ENCODE results near the gene LHB. TPM values are rescaled to one million over a fixed set of nuclear protein-coding genes. Genes with fewer than 3 reads are reported as not detected.

The LHB gene
- total RNA-seq, 3 donors from 2014 or later, result not detected

DNA sequence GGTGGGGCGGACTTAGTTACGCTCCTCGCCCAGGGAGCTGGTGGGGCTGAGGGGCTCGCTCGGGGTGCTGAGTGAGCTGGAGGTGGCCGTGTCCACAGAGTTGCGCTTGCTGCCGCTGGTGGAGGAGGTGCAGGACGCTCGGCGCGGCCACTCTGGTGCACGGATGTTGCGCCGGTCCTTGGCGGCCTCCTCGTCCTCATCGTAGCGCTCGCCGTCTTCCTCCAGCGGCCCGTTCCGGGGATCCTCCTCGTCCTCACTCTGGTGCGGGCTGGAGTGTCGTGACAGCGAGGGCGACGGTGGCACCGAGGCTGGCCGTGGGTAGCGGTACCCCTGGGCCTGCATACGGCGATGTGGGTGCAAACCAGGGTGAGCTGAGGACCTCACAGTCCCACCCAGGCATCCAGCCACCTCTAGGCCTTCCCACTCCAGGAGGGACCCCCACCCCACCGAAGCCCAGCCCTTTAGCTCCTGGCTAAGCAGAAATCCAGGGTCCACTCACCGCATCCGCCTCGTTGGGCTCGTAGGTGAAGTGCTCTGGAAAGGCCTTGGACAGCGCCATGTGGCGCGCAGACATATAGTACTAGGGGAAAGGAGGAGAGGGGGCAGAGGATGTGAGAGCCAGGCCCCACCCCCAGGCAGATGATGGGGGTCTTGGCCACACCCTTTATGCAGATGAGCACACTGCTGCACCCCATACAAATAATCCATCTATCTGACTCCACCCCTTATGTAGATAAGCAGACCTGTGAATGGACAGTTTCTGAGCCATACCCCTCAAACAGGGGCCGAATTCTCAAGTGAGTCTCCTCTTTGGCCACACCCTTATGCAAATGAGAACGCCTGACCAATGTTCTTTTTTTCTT lies 47.4 kb downstream of the LHB start:
- no peak for TF ChIP-seq POLR2A (IDR thresholded peaks at IDR 0.05)
- TF ChIP-seq CTCF (IDR thresholded peaks at IDR 0.05), result no peak
- no peak for TF ChIP-seq POLR2AphosphoS5 (IDR thresholded peaks at IDR 0.05)
- Histone ChIP-seq H3K27ac (no peak overlapping the region), H3K36me3 (no peaks in the 10 kb centered on the region), H3K9me3 (no peaks in the 10 kb centered on the region), H3K27me3 (no peaks in the 10 kb centered on the region), H3K4me1 (peaks cover 0 to 14% of the 10 kb centered on the region in 2 donors), H3K4me3 (no peak overlapping the region)
- no peak for DNase-seq (ENCODE audit: low spot score in 2 of 2)
- intact Hi-C loops (cut with DNase I; ENCODE audit: low total_unique reads), result no loop called here

DNA sequence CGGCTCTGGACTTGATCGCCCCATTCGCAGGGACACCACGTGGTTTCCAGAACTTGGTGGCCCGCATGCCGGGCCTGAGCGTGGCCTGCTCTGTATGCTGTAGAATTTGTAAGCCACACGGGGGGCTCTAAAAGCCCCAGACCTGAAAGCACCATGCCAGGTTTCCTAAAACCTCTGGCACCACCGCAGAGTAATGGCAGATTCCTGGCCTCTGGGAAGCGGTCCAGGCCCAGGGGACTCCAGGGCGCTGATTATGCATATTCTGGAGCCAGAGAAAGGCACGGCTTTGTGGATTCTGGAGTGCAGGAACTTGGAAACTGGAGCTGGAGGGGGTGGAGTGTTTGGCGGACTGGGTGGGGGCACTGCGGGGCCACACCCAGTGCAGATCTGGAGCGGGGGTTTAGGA lies 48.1 kb downstream of the LHB start:
- no peak for DNase-seq (ENCODE audit: low spot score in 2 of 2)
- no peak overlapping the region for H3K27ac ChIP-seq
- no peaks in the 10 kb centered on the region for H3K36me3 ChIP-seq
- peaks cover 0 to 14% of the 10 kb centered on the region in 2 donors for H3K4me1 ChIP-seq
- no peak for TF ChIP-seq POLR2A (IDR thresholded peaks at IDR 0.05)
- no peak for TF ChIP-seq CTCF (IDR thresholded peaks at IDR 0.05)
- no peak for TF ChIP-seq POLR2AphosphoS5 (IDR thresholded peaks at IDR 0.05)
- H3K9me3 ChIP-seq, result no peaks in the 10 kb centered on the region
- H3K4me3 ChIP-seq, result no peak overlapping the region
- H3K27me3 ChIP-seq, result no peaks in the 10 kb centered on the region
- intact Hi-C loops (cut with DNase I; ENCODE audit: low total_unique reads), result no loop called here

DNA sequence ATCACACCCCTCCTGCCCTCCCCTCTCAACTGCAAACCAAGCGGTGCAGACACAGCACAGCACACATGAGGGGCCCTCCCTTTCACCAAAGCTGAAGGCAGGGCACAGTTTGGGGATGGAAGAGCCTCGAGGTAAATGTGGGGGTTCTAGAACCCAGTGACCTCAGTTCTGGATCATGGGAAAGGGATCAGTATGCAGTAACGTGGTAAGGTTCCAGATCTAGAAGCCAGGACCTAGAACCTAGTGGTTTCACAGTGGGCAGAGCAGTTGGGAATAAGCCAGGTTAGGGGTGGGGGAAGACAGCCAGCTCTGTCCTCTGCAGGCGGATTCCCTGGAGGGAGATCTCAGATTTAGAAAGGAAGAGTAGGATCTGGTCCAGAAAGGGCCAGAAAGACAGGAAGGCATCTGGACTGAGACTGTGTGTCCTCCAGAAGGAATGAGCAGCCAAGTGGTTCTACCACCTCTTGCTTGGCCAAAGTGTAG lies 48.7 kb downstream of the LHB start:
- no peak for DNase-seq (ENCODE audit: low spot score in 2 of 2)
- TF ChIP-seq POLR2AphosphoS5 (IDR thresholded peaks at IDR 0.05) (peak in 1 of 3 donors; percentile 33), CTCF (IDR thresholded peaks at IDR 0.05) (no peak), POLR2A (IDR thresholded peaks at IDR 0.05) (no peak)
- peak overlapping the region; percentile 22 to 62 for H3K27ac ChIP-seq
- intact Hi-C loops (cut with DNase I; ENCODE audit: low total_unique reads), result no loop called here
- no peaks in the 10 kb centered on the region for H3K27me3 ChIP-seq
- H3K4me3 ChIP-seq, result no peak overlapping the region
- no peaks in the 10 kb centered on the region for H3K9me3 ChIP-seq
- H3K4me1 ChIP-seq, result peaks cover 0 to 14% of the 10 kb centered on the region in 2 donors
- H3K36me3 ChIP-seq, result no peaks in the 10 kb centered on the region

DNA sequence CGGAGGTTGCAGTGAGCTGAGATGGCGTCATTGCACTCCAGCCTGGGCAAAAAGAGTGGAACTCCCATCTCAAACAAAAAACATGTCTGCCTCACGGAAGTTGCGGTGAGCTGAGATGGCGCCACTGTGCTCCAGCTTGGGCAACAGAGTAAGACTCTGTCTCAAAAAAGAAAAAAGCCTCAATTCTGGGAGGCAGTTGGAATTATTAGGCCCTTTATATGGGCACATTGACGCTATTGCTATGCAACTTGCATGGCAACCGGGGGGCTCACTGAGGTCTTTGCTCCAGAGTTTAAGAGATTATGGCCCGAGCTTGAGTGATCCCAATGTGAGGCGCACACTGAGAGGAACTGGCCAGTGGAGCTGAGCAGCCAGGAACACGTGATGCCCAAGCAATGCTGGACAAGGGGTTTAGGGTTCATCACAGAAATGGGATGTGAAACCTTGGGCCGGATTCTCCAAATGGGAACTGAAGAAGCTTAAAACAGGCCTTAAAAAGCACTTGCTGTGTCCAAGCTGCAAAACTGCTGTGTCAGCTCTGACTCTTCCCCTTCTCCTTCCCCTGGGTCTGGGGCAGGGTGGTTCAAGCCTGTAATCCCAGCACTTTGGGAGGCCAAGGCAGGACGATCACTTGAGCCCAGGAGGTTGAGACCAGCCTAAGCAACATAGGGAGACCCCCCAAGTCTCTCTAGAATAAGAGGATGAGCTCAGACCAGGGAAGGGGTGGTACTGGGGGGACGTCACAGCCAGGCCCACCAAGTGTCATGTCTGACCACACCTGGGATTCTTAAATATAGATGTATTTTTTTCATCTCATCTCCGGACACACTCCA lies 49.3 kb downstream of the LHB start:
- H3K27me3 ChIP-seq, result no peaks in the 10 kb centered on the region
- peak overlapping the region; percentile 81 to 92 (median 88) for H3K4me3 ChIP-seq
- no peaks in the 10 kb centered on the region for H3K36me3 ChIP-seq
- intact Hi-C loops (cut with DNase I; ENCODE audit: low total_unique reads), result no loop called here
- peaks cover 0 to 14% of the 10 kb centered on the region in 2 donors for H3K4me1 ChIP-seq
- no peak for DNase-seq (ENCODE audit: low spot score in 2 of 2)
- peak overlapping the region; percentile 92 to 93 for H3K27ac ChIP-seq
- TF ChIP-seq CTCF (IDR thresholded peaks at IDR 0.05) (no peak), POLR2A (IDR thresholded peaks at IDR 0.05) (peak; percentile 19), POLR2AphosphoS5 (IDR thresholded peaks at IDR 0.05) (peak in 1 of 3 donors; percentile 61)
- no peaks in the 10 kb centered on the region for H3K9me3 ChIP-seq

Measured in breast epithelium (tissue), 4 donors.